Glutamatergic neuron (in vitro differentiated cells): ENCODE results near the gene TP53RK. TPM values are rescaled to one million over a fixed set of nuclear protein-coding genes. Genes with fewer than 3 reads are reported as not detected.

ENCODE experiments used
- DNase-seq: peaks from one replicate; pipeline ENCODE4 v3.0.0; 2022
- H3K27ac Mint-ChIP-seq: one replicate; pipeline ENCODE4 v1.8.0; 2020; ENCODE audit warnings: mild to moderate bottlenecking, mixed read lengths, inconsistent platforms; ENCODE audit not compliant: unreplicated experiment
- H3K27me3 Mint-ChIP-seq: one replicate; pipeline ENCODE4 v1.8.0; 2020; ENCODE audit warnings: mild to moderate bottlenecking, moderate library complexity, mixed read lengths, inconsistent platforms; ENCODE audit not compliant: unreplicated experiment
- H3K36me3 Mint-ChIP-seq: one replicate; pipeline ENCODE4 v1.8.0; 2020; ENCODE audit warnings: mild to moderate bottlenecking, mixed read lengths, inconsistent platforms; ENCODE audit not compliant: unreplicated experiment
- H3K4me1 Mint-ChIP-seq: one replicate; pipeline ENCODE4 v1.8.0; 2020; ENCODE audit warnings: mild to moderate bottlenecking, low read depth, mixed read lengths, inconsistent platforms; ENCODE audit not compliant: unreplicated experiment
- H3K4me3 Mint-ChIP-seq: one replicate; pipeline ENCODE4 v1.8.0; 2020; ENCODE audit warnings: mild to moderate bottlenecking, mixed read lengths, inconsistent platforms; ENCODE audit not compliant: unreplicated experiment
- H3K9me3 Mint-ChIP-seq: one replicate; pipeline ENCODE4 v1.8.0; 2020; ENCODE audit warnings: mild to moderate bottlenecking, moderate library complexity, mixed read lengths, inconsistent platforms; ENCODE audit not compliant: unreplicated experiment
- CTCF ChIP-seq: fragments of 200-600 bp; sonication (generic); IDR thresholded peaks from one replicate; pipeline ENCODE4 v1.5.0; 2021; ENCODE audit not compliant: partially characterized antibody, unreplicated experiment
- total RNA-seq: library from RNA; stranded (reverse); fragmentation: NEBNext Ultra II Directional; extraction: Animal tissue kit (Norgen Biotek cat#: 25700); gene quantifications from one replicate; pipeline ENCODE4 v1.2.1, GENCODE V29; 2021; ENCODE audit not compliant: unreplicated experiment

The TP53RK gene
- total RNA-seq, 1 donor from 2014 or later: 19.0 TPM

GRCh38 chr20:46720019-46720418 is 30.8 kb upstream of the TP53RK start:
- peaks cover 2% of the 10 kb centered on the region for H3K27me3 Mint-ChIP-seq
- DNase-seq: no peak
- H3K4me3 Mint-ChIP-seq: no peak overlapping the region
- no peaks in the 10 kb centered on the region for H3K9me3 Mint-ChIP-seq
- peaks cover 5% of the 10 kb centered on the region for H3K36me3 Mint-ChIP-seq
- no peak for TF ChIP-seq CTCF
- no peaks in the 10 kb centered on the region for H3K4me1 Mint-ChIP-seq
- H3K27ac Mint-ChIP-seq: no peak overlapping the region

GRCh38 chr20:46717818-46718541 is 28.7 kb upstream of the TP53RK start:
- no peaks in the 10 kb centered on the region for H3K9me3 Mint-ChIP-seq
- peaks cover 9% of the 10 kb centered on the region for H3K27me3 Mint-ChIP-seq
- peaks cover 5% of the 10 kb centered on the region for H3K36me3 Mint-ChIP-seq
- TF ChIP-seq CTCF: no peak
- peaks cover 3% of the 10 kb centered on the region for H3K4me1 Mint-ChIP-seq
- no peak overlapping the region for H3K4me3 Mint-ChIP-seq
- no peak for DNase-seq
- H3K27ac Mint-ChIP-seq: no peak overlapping the region

- H3K4me1 Mint-ChIP-seq: peaks cover 5% of the 10 kb centered on the region
- peaks cover 9% of the 10 kb centered on the region for H3K27me3 Mint-ChIP-seq
- H3K27ac Mint-ChIP-seq: no peak overlapping the region
- no peaks in the 10 kb centered on the region for H3K9me3 Mint-ChIP-seq
- H3K36me3 Mint-ChIP-seq: peaks cover 3% of the 10 kb centered on the region
- no peak for DNase-seq
- no peak for TF ChIP-seq CTCF
- no peak overlapping the region for H3K4me3 Mint-ChIP-seq
Observed at GRCh38 chr20:46715292-46715756, 26.1 kb upstream of the TP53RK start.

GRCh38 chr20:46713957-46714834 is 25.0 kb upstream of the TP53RK start:
- DNase-seq: no peak
- no peak overlapping the region for H3K27ac Mint-ChIP-seq
- H3K27me3 Mint-ChIP-seq: peaks cover 10% of the 10 kb centered on the region
- H3K36me3 Mint-ChIP-seq: no peaks in the 10 kb centered on the region
- H3K4me3 Mint-ChIP-seq: no peak overlapping the region
- H3K4me1 Mint-ChIP-seq: peaks cover 6% of the 10 kb centered on the region
- no peak for TF ChIP-seq CTCF
- peaks cover 2% of the 10 kb centered on the region for H3K9me3 Mint-ChIP-seq
